OCI-M1 (cell line): Measurements from ENCODE around the gene MZT2B.
"Not testable (repeated sequence)": the region's sequence is repeated elsewhere in the genome, so short reads cannot be mapped to it uniquely, and the experiment has no call there.

Experiments used
- DNase-seq: peaks from one replicate; lab custom pipeline; 2025; lab: John Stamatoyannopoulos, UW

MZT2B gene

GRCh38 chr2:130180404-130181324 is 1.4 kb upstream of the MZT2B start:
- DNase-seq: peak; percentile 10

GRCh38 chr2:130181325-130181879 is 660 bp upstream of the MZT2B start, which contains the start of gene SMPD4:
SMPD4 (minus strand) TSS chr2:130181602; CDS start chr2:130176592, 5,010 bp downstream.
- peak; percentile 96 for DNase-seq

- DNase-seq: peak; percentile 24
Observed at GRCh38 chr2:130182826-130183511, 907 bp downstream of the MZT2B start.

- DNase-seq: no peak
Observed at GRCh38 chr2:130183512-130184373, 1.7 kb downstream of the MZT2B start.

GRCh38 chr2:130185436-130185835 is 3.4 kb downstream of the MZT2B start:
- DNase-seq: no peak

- no peak for DNase-seq
Observed at GRCh38 chr2:130185896-130186295, 3.8 kb downstream of the MZT2B start.

- DNase-seq: no peak
Observed at GRCh38 chr2:130186391-130186790, 4.3 kb downstream of the MZT2B start.

GRCh38 chr2:130187268-130187667 is 5.2 kb downstream of the MZT2B start:
- no peak for DNase-seq

GRCh38 chr2:130187859-130188792 is 6.1 kb downstream of the MZT2B start:
- not testable (repeated sequence) for DNase-seq

GRCh38 chr2:130188958-130189357 is 6.9 kb downstream of the MZT2B start:
- DNase-seq: not testable (repeated sequence)

- no peak for DNase-seq
Observed at GRCh38 chr2:130190237-130190636, 8.2 kb downstream of the MZT2B start.

GRCh38 chr2:130191319-130191718 is 9.3 kb downstream of the MZT2B start:
- DNase-seq: peak; percentile 26

GRCh38 chr2:130192451-130192850 is 10.4 kb downstream of the MZT2B start:
- DNase-seq: not testable (repeated sequence)

GRCh38 chr2:130193824-130194223 is 11.8 kb downstream of the MZT2B start:
- DNase-seq: not testable (repeated sequence)

GRCh38 chr2:130195089-130195635 is 13.1 kb downstream of the MZT2B start:
- not testable (repeated sequence) for DNase-seq

GRCh38 chr2:130196052-130196451 is 14.0 kb downstream of the MZT2B start:
- not testable (repeated sequence) for DNase-seq

- no peak for DNase-seq
Observed at GRCh38 chr2:130198343-130198742, 16.3 kb downstream of the MZT2B start, which contains the start of gene TUBA3E. TUBA3E (minus strand) TSS chr2:130198439; CDS start chr2:130198360, 79 bp downstream.

- peak; percentile 83 for DNase-seq
Observed at GRCh38 chr2:130202518-130202917, 20.5 kb downstream of the MZT2B start.

GRCh38 chr2:130203150-130203549 is 21.1 kb downstream of the MZT2B start:
- DNase-seq: not testable (repeated sequence)

GRCh38 chr2:130207051-130207450 is 25.0 kb downstream of the MZT2B start:
- DNase-seq: not testable (repeated sequence)
